ENCODE measurements around the gene C2CD4C. TPM values are rescaled to one million over a fixed set of nuclear protein-coding genes. Genes with fewer than 3 reads are reported as not detected.
"Not testable (repeated sequence)": the region's sequence is repeated elsewhere in the genome, so short reads cannot be mapped to it uniquely, and the experiment has no call there.

C2CD4C gene
- total RNA-seq, 2 donors from 2014 or later, result 0.76 to 0.88 TPM

DNA sequence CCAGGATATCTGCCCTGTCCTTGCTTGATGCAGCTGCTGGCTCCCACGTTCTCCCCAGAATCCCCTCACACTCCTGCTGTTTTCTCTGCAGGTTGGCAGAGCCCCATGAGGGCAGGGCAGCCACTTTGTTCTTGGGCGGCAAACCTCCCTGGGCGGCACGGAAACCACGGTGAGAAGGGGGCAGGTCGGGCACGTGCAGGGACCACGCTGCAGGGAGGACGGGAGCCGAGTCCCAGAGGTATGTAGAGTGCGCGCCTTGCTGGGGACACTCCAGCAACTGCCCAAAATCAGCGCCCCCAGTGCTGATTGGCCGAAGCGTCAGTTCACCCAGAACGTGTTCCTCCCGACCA is 34.1 kb downstream of the C2CD4C start:
- intact Hi-C loops (cut with DNase I), result no loop called here
- DNase-seq, result no peak
- no peak for ATAC-seq

DNA sequence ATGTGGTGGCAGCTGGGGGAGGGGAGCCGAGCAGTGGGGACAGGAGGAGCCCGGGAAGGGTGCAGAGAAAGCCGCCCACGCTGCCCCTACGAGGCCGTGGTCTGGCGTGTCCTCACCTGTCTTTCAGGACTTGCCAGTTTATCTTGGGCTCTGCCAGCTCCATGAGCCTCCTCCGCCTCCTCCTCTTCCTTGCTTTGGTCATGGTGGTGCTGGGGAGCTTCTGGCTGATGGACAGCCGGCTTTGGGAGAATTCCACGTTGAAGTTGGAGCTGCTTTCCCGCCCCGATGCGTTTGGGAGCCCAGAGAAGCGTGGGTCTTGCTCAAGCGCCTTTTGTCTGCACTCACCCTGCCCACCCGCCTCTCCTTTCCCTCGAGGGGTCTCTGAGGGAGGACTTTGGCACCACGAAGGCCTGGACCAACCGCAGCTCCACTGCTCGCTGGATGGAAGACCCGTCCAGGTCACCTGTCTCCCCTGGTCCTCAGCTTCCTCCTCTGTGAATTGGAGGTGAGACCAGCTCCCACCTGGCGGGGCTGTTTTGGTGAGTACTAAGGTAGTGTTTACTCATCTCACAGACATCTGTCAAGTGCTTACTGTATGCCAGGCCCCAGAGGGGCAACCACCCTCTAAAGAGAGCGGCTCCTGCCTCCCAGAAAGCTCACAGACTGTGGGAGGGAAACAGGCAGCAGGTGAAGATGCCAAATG is 34.6 kb downstream of the C2CD4C start:
- no peak for DNase-seq
- no peak for ATAC-seq
- intact Hi-C loops (cut with DNase I), result no loop called here

DNA sequence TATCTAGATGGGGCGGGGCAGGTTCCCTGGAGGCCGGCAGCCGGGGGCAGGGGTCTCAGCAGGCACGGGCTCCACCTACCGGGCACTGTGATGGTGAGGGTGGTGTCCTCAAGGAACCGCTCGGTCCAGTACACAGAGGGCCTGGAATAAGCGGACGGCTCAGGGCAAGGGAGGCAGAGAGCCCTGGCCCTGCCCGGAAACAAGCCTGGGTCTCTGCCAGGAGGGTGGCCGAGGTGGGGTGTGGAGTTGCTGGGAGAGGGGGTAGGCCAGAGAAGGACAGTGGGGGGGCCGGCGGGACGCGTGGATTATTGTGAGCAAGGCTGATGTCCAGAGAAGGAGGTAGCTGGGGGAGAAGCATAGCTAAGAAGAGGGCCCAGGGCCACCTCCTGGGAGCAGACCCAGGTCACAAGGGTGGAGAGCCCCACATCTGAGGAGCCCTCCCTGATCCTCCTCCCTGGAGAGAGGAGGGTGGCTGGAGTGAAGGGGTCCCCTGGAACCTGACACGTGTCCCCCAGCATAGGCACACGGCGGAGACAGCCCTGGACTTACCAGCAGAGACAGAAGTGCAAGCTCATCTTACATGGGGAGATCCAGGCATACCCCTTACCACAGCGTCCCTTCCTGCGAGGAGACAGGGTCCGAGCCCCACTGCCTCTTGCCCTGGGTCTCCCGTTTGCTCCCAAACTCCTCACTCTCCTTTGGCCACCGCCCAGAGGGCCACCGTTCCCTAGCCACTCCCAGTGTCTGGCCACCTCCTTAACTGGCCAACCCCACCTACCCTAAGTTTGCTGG is 35.4 kb downstream of the C2CD4C start:
- intact Hi-C loops (cut with DNase I), result no loop called here
- no peak for ATAC-seq
- no peak for DNase-seq

DNA sequence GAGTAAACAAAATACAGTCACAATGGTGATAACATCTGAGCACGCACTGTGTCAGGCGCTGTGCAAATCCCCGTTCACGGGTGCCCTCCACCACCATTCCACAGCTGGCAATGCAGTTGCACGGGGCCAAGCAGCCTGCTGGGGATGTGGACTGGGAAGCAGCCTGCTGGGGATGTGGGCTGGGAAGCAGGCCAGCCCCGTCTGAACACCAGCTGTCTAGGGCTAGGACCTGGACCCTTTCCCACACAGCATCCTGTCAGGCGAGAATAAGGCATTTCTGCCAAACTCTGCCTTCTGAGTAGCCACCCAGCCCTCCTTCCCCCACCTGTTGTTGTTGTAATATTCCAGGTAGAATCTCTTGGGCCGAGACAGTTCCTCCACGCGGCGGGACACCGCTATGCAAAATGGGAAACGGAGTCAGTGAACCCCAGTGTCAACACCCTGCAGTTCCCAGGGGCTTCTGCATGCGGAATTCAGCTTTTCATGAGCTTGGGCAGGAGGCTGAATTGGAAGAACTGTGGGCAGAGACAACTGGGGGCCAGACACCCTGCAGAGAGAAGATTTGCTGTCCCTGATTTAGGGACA is 36.5 kb downstream of the C2CD4C start:
- intact Hi-C loops (cut with DNase I), result no loop called here
- ATAC-seq, result peak; percentile 78 to 88
- DNase-seq, result peak; percentile 58

DNA sequence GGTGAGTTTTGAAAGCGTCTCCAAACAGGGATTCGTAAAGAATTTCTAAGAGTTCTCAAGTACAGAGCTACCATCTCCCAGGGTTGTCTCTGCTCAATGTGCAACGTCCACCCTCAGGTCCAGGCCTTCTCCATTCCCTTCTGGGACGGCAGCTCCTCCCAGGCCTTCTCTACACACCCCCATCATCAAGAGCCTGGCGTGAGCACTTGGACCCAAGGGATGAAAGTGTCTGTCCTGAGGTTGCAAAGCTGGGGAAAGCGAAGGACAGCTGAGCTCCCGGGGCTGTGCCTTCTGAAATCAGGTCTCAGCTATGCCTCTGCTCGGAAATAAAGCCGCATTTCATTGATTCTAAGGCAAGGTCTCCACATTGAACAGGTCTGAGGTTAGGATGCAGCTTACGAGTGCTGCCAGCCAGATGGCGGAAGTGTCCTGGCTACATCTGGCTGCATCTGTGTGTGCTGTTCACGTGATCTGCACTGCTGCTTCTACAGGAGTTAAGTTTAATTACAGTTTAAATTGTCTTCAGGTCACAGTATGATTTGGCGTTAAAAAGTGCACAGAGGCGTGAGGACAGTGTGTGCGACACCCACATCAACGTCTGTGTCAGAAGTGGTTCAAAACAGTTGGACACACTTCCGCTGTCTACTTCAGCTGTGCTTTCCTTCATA is 37.3 kb downstream of the C2CD4C start:
- intact Hi-C loops (cut with DNase I), result no loop called here
- peak in 1 of 2 donors; percentile 16 for ATAC-seq
- DNase-seq, result no peak

DNA sequence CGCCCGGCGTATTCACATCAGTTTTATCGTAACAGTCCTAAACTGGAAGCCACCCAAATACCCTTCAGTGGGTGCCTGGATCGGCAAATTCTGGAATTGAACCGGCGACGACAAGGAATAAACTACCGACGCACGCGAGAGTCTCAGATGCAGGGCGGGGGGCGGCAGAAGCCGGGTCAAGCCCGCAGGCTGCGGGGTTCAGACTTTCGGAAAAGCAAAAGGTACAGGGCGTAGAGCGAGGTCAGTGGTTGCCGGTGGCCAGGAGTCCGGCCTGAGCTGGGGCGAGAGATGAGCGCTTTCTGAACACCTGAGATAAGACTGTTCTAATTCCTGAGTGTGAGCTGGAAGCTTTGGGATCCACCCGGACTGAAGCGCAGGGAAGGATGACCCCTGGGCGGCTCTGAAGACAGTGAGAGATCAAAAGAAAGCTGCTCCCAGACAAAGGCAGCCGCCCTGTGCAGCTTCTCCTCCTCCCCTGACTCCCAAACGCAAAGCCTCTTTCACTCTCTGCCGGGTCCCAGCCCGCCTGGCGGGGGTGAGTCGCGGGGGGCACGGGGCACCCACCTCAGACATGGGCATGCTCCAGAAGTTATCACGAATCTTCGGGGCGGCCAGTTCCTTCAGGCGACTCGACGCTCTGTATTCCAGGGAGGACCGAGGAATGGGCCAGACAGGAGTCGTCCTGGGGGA is 38.2 kb downstream of the C2CD4C start:
- DNase-seq (no peak), ATAC-seq (no peak)
- intact Hi-C loops (cut with DNase I), result no loop called here

DNA sequence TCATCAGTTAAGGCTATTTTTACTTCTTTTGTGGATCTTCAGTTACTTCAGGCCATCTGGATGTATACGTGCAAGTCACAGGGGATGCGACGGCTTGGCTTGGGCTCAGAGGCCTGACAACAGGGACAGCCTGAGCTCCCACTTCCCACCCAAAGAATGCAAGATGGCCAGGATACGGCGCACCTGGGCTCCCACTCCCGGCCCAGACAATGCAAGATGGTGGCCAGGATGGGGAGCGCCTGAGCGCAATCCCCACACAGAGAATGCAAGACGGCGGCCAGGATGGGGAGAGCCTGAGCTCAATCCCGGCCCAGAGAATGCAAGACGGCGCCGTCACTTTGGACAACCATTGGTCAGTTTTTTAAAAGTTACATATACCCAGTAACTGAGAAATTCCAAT is 39.1 kb downstream of the C2CD4C start:
- ATAC-seq (no peak), DNase-seq (no peak)
- intact Hi-C loops (cut with DNase I), result no loop called here

DNA sequence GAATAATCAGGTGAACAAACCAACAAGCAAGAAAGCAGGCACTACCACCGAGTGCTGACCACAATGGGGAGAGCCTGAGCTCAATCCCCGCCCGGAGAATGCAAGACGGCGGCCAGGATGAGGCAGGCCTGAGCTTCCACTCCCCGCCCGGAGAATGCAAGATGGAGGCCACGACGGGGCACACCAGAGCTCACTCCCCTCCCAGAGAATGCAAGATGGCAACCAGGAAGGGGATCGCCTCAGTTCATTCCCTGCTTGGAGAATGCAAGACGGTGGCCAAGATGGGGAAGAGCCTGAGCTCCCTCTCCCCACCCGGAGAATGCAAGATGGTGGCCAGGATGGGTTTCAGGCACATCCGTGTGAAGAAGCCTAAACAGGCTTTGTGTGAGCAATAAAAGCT is 39.7 kb downstream of the C2CD4C start:
- DNase-seq (no peak), ATAC-seq (no peak)
- intact Hi-C loops (cut with DNase I), result no loop called here

DNA sequence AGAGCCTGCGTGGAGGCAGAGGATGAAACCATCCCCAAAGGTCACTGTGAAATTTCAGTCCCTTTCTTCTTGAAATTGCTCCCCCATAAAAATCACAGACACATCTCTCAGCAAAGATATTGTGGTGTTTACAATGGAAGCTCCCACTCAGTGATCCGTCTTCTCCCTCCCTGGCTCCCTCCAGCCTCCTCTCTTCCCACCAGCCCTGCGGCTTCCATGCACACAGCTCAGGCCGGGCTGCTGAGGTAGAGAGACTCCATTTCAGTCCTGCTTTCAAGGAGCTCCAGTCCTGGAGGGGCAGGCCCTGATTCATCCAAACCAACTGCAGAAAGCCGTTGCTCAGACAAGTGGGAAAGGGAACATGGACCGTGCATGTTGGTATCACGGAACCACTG is 40.3 kb downstream of the C2CD4C start:
- DNase-seq (no peak), ATAC-seq (no peak)
- intact Hi-C loops (cut with DNase I), result no loop called here

DNA sequence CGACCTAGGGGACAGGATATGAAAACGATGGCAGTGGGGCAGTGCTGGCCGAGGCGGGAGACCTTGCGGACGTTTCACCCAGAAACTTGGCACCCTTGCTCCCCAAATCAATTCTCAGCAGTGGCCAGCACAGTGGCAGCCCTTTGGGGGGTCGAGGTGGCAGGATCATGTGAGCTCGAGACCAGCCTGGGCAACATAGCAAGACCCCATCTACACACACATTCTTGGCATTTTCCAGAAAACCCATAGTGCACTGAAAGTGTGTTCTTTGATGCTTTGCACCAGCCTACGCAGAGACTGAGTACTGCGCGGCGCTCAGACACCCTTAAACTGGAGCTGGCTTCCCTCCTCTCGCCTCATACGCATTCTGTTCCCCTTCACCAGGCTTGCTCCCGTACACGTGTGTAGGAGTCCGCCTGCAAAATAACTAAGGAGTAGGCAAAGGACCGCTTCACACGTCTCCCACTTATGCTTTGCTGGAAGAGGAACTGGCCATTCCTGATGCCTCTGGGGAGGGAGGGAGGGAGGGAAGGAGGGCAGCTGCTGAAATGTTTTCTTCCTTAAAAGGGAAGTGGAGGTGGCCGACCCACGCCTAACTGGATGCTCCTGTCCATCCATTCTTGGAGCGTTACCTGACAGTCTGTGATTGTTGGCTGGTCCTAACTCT is 40.9 kb downstream of the C2CD4C start:
- intact Hi-C loops (cut with DNase I), result no loop called here
- no peak for ATAC-seq
- DNase-seq, result no peak

DNA sequence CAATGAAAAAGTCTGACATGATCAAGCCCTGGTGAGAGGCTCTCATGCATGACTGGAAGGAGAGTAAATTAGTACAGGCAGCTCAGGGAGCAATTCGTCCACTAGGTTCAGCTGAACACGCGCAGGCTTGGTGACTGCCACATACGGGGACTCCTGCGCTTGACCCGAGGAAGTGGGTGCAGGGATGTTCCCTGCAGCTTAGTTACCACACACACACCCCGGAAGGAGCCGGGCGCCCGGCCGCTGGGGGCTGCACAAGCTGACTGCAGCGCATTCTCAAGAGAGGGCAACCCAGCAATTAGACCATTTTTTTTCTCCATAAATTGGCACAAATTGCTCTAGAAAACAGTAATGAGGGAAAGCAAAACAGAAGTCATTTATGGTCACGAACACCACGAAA is 41.4 kb downstream of the C2CD4C start:
- ATAC-seq, result no peak
- intact Hi-C loops (cut with DNase I), result no loop called here
- no peak for DNase-seq

DNA sequence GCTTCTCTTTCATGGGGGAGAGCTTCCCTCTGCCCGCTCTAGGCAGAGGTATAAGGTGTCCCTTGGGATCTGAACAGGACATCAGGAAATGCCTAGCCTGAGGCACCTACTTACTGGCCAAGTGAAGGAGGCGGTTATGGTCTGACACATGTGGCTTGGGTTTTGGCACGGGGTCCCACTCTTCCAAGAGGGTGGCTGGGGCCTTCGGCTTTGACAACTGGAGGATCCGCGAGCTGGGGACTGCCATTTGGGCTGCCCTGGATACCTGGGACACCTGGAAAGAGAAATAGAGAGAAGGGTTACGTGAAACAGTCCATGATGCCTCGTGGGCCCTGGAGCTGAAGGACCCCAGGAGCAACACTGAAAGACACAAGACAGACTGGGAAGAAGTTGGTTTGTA is 42.0 kb downstream of the C2CD4C start:
- ATAC-seq (no peak), DNase-seq (no peak)
- intact Hi-C loops (cut with DNase I), result no loop called here

DNA sequence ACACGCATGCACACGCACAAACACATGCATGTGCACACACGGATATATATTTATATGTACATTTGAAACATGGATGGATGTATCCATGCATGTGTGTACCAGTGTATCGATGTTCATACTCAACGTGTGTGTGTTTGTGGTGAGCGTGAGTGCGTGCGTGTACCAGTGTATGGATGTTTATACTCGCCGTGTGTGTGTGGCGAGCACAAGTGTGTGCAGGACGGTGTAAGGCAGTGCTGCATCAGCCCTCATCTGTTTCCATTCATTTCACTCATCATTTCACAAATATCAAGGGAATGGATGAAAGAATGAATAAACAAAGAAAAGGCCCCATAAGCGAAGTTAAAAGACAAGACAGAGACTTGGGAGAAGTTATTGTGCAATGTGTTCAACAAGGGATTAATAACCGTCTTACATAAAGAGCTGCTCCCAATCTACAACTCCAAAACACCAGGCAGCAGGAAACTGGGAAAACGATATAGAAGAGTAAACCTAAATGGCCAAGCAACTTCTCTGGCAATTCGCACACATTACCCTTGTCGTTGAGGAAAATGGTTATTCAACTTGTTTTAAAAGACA is 42.7 kb downstream of the C2CD4C start:
- DNase-seq, result no peak
- ATAC-seq, result no peak
- intact Hi-C loops (cut with DNase I), result no loop called here

DNA sequence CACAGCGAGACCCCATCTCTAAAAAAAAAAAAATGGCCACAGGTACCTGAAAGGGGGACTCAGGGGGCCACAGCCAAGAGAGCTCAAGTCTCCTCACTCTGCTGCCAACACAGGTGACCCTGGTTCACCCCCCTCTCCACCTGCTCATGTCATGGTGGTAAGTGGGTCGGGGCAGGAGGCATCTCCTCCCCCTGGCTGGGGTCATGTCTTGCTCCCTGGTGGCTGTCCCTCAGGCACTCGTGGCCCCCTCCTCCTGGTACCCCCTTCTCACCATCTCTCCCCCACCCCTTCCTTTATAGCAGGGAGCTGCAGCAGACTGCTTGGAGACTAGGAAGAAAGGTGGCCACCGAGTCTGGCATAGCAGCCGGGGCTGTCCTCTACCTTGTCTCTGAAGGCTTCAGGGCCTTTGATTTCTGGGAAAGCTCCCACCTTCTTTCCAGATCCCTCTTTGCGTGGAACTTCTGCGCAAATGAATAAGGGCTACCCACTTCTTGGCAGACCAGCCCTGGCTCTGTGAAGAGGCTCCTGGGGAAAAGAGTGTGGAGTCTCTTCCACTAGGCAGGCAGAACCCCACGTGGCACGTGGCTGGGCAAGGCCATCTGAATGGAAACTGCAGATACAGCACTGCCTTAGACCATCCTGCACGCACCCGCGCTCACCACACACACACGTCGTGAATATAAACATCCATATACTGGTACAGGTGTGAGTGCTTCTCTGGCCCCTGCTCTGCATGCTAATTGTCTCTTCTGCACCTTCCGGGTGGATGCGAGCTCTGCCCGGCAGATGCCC is 44.3 kb downstream of the C2CD4C start:
- DNase-seq (no peak), ATAC-seq (no peak)
- intact Hi-C loops (cut with DNase I), result no loop called here

DNA sequence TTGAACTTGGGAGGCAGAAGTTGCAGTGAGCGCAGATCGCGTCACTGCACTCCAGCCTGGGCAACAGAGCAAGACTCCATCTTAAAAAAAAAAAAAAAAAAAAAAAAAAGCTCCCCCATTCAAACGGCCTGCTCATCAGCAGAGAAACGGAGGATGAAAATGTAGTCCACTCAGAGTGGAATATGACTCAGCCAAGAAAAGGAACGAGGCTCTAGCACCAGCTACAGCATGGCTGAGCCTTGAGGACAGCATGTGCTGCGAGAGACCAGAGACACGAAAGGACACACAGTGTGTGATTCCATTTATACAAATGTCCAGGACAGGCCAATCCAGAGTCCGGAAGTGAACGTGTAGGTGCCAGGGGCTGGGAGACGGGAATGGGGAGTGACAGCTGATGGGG is 46.3 kb downstream of the C2CD4C start:
- ATAC-seq, result no peak
- intact Hi-C loops (cut with DNase I), result no loop called here

DNA sequence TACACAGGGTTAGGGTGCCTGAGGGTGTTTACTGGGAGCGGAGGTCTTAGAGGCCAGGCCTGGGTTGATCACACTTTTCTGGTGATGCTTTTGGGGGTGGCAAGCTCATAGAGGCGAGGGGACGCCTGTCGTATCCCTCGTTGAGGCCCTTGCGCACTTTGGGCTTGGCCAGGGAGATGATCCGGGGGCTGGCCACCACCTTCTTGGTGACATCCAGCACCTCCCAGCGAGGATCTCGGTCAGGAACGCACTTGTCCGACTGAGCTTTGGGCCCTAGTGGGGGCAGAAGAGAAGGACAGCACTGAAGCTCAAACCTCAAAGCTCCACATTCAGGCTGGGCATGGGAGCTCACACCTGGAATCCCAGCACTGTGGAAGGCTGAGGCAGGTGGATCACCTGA is 46.8 kb downstream of the C2CD4C start:
- DNase-seq (no peak), ATAC-seq (no peak)
- intact Hi-C loops (cut with DNase I), result no loop called here

More for the DNA sequence above, 46.3 kb downstream of the C2CD4C start:
- no peak for DNase-seq

DNA sequence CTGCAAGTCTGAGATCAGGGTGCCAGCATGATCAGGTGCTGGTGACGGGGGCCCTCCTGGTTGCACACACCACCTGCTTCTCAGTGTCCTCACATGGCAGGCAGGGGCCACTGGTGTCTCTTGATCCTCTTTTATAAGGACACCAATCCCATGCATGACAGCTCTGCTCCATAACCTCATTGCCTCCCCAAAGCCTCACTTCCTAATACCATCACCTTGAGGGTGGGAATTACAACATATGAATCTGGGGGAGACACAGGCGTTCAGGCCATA is 49.4 kb downstream of the C2CD4C start:
- DNase-seq (no peak), ATAC-seq (no peak)
- intact Hi-C loops (cut with DNase I), result no loop called here

DNA sequence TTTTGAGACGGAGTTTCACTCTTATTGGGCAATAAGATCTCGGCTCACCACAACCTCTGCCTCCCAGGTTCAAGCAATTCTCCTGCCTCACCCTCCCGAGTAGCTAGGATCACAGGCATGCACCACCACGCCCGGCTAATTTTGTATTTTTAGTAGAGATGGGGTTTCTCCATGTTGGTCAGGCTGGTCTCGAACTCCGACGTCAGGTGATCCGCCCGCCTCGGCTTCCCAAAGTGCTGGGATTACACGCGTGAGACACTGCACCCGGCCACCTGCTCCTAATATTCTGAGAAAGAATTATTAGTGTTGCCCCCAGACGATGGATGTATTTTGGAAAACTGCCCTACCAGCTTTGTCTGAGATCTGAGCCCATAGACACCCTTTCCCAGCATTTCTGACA is 53.4 kb downstream of the C2CD4C start:
- ATAC-seq; intact Hi-C loops (cut with DNase I); DNase-seq: not testable (repeated sequence)
